ENCODE results near the gene PTGFRN.

DNA sequence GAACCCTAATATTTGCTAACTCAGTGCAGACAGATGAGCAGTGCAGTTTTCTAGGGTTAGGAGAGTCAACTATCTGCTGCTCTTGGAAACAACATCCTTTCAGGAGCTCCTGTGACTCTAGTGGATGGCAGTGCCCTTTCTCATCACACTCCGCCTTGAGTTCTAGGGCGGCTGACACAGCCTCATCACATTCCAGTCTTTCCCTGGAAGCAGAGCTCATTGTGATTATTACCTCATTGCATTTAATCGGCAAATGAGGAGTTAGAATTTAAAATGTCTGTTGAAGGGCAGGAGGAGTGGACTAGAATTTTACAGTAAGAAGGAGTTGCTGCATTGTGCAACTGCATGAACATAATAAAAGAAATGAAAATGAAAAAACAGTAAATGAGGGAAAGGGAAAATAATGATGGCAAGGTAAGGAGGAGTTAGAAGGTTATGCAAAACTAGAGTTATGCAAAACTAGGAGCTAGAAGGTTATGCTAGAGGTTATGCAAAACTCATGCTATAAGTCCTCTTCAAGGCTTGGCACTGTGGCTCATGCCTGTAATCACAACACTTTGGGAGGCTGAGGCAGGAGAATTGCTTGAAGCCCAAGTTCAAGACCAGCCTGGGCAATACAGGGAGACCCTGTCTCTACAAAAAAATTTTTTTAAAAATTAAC, 6.9 kb upstream of the PTGFRN start:
- no peak for TF ChIP-seq POLR2AphosphoS5 (IDR thresholded peaks at IDR 0.05; ENCODE audit: low read depth, low read length)
- no peak for TF ChIP-seq TAF1 (IDR thresholded peaks at IDR 0.05; ENCODE audit: borderline replicate concordance, low read depth, low read length)
- TF ChIP-seq POLR2A (IDR thresholded peaks at IDR 0.05; ENCODE audit: low read depth, low read length), result no peak

Data from GM12892 (cell line).